Stimulated activated CD8-positive, alpha-beta memory T cell treated with anti-CD3 and anti-CD28 coated beads, Interleukin-15, amount 100 ng/mL, for 48 hours (primary cell): Measurements from ENCODE around the gene SIX3.
A peak's percentile ranks its signal among the peaks of the same experiment; 100 is the strongest.

Source experiments
- DNase-seq, 2 donors: peaks; one replicate each; pipeline ENCODE4 v3.0.0-alpha.2; 2020; ENCODE audit warnings: low read depth in 2 of 2

The SIX3 gene

DNA sequence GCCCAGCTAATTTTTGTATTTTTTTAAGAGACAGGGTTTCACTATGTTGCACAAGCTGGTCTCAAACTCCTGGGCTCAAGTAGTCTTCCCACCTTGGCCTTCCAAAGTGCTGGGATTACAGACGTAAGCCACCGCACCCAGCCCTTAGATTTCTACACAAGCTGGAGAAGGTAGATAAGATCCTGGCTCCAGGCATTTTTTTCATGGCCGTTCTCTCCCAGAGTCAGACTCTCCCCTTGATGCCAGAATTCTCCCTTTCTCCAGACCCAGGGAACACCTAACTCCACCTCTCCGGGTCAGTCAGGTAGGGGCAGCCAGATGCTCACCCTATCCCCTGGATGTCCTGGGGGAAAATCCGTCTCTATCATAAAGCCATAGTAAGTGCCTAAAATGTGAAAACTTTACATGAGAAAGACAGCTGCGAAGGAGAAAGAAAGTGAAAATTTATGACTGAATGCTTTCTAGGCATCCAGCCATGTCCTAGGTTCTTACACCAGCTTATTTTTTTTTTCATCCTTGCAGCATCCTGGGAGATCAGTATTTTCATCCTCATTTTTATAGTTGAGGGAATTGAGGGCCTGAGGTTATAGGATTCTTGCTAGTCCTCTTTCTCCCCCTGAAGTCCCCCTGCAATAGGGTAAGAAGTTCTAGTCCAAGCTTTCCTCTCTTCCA lies 16.3 kb downstream of the SIX3 start:
- DNase-seq: no peak

DNA sequence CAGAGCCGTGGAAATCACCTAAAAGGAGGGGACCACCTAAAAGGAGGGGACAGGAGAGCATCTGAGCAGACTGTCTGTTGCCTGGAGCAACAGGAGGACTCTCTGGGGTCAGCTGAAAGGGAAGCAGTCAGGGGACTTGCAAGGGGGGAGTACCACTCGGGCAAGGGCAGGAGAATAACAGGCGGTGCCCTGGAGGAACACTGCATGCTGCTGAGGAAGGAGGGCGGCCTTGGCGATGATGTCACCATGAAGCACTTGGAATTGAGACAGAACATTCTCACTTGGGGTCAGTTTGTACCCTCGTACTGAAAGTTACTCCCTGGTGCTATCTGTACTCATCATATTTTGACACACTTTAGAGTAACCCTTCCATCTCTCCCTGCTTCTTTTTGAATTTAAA lies 18.4 kb downstream of the SIX3 start:
- no peak for DNase-seq

DNA sequence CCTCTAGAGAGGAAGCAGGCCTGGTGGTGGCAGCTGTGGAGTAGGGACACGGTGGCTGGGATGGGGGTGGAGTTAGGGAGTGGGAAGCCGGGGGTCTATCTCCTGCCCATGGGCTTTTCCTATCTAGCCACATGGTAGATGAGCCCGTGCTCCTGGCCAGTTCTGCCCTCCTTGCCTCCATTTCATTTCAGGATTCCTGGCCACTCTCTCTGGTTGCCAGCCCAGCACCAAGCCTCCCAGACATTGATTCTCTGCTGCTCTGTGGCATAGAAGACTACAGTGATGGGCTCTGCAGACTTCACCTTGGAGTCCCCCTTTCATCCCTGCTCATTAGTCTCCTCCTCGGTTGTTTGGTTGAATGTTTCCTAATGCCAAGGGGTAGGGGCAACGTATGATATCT lies 19.4 kb downstream of the SIX3 start:
- no peak for DNase-seq

DNA sequence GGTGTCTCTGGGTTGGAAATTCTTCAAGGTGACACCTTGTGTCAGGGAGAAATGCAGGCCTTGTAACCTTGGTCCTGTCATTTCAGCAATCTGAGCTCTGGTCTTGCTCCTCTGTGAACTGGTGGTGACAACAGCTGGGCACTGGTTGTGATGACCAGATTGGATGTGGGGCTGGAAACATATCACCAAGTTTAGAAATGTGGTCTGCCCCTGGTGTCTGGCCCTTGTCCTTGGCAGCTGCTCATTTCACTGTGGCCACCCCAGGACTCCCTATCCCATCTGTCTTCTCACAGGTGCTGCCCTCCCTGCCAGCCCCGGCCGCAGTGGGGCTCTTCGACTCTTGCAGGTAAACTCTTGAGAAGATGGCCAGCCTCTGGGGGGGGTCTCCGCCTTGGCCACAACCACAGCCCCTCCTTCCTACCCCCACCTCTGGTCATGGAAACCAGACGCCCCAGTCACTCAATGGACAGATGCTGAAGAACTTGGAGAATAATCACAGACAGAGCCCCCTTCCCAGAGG lies 20.7 kb downstream of the SIX3 start:
- DNase-seq: no peak

DNA sequence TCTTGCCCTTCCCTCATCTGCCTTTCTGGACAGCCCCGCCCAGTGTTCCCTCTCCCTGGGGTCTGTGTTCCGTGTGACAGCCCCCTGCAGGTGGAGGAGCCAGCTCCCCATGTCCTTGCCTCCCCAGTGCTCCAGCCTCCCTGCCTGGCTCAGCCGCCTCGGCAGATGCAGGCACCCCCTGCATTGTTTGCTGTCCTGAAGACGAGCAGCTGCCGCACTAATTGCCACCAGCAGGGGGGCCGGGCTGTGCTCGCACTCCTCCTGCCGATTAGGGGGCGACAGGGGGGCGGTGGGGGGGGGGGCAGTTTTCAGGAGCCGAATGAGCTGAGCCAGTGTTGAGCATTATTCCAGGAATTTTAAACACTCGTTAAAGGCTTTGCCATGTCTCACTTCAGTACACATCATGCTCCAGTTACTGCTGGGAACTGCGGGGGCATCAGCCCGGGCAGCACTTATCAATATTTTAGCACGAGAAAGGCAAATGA lies 23.3 kb downstream of the SIX3 start:
- no peak for DNase-seq

DNA sequence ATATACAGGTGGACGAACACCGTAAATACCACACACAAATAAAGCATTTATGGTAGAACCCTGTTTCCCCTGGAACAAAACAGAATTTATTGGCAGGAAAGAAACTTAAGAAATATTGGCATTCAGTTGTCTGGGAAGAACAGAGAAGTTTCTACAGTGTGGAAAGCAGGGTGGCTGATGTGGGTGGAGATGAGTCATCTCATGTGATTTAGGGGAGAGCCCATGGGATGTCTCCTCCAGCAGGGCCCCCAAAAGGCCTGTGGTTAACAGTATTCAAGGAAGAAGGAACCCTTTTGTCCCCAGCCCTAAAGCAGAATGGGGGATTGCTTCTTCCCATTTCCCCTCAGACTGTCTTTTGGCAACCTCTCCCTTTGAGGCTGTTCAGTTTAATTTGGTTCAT lies 24.2 kb downstream of the SIX3 start:
- DNase-seq: no peak

DNA sequence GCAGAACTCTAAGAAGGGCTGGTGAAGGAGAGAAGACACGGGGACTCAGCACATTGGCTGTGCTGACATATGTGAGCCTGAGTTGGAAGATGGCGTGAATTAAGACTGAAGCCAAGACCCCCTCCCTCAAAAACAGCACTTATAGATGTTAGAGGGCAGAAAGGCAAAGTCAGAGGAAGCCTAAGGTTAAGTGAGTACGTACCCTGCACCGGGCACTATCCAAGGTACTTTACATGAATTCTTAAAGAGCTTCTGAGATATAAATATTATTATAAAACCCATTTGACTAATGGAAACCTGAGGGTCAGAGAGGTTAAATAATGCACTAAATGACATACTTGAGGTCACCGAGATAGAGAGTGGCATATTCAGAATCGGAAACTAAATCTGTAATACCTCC lies 25.6 kb downstream of the SIX3 start:
- DNase-seq: no peak

DNA sequence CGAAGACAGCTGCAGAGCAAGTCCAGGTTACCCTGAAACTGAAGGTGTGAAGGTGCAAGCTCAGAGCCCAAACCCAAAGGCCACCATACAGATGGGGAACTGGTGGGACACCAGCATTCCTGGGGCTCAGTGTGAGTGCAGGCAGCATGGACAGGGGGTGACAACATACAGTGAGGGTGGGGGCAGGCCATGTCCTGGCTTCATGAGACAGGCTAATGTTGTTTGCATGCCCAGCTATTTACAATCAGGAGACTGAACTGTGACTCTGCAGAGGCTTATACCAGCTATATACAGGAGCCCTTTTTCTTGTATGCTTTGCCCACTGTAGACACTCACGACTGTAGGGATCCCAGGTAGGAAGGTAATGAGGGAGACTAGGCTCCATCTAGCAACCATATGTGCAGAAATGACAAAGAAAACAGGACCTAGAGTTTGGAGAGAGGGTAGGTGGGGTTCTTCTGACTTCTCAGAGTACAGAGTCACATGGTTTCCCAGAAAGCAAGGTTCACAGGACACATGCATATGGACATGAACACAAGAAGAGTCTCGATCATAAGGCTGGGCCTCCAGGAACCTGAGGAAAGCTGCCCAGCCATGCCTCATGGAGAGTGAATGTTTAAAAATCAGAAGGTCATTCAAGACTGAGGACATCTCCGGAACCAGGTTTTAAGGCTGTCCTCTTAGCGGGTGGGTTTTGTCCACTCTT lies 26.4 kb downstream of the SIX3 start:
- DNase-seq: no peak

DNA sequence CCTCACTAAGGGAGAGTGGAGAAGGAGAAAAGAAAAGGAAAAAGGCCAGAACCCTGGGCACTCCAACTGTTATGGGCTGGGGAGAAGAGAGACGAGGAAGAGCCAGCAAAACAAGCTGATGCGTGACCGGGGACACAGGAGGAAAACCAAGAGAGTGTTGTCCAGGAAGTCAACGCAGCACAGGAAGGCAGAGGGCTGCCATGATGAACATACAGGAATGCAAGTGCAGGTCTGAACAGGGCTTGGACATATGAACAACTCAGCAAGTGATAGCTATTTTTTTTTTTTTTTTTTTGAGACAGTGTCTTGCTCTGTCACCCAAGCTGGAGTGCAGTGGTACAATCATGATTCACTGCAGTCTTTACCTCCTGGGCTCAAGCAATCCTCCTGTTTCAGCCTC lies 28.4 kb downstream of the SIX3 start:
- DNase-seq: no peak

DNA sequence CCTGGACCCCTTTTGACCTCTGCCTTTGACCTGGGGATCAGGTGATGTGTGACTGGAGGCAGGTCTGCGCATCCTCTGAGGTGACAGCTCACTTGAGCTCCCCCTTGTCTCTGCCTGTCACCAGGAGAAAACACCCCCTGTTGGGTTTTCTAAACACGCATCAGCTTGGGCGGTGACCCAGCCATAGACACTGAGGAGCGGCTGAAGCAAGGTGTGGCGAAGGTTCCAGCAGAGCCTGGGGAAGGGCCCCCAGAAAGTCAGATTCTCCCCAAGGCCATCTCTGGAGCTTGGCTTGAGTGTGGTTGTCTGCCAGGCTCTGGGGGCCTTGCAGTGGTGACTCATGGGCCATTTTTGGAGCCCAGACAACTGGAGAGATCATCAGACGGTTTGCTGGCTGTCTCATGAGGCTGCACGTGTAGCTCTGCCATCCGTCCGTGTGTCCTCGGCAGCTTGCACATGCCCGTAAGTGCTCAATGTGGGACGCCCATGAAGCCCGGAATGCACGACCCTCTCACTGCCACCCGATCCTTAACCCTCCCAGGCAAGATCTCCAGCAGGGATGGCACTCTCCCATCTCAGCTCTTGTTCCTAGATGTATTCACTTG lies 29.4 kb downstream of the SIX3 start:
- DNase-seq: no peak

DNA sequence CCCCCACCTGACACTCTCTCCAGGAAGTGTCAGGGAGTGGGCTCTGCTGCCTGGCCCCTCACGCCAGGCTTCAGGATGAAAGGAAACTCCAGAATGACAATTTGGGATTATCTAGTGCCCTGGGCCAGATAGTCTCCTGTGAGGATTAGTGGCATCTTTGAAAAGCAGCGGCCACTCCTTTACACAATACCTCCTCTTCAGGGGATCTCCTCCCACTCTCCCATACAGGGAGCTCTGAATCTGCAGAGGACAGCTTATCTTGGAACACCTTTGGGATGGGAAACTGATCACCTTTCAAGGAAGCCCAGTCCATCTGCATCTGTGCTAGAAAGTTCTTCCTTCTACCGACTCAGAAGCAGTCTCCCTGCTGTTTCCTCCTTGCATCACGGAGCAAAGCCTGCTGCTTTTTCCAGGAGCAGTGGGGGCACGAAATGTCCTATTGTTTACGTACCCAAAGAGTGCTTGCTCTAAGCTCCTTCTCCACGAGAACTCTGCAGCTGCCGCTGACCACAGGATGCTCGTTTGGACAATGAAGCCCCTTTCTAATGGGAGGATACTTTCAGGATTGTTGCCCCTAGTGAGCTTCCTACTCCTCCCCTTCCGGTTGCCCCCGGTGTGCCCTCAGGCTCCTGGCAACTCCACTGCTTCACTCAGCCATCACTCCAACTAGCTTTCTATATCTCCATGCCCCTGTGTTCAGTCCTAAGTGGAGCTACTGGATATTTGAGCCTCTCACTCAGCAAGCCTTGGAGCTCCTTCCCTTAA lies 31.5 kb downstream of the SIX3 start:
- DNase-seq: no peak

DNA sequence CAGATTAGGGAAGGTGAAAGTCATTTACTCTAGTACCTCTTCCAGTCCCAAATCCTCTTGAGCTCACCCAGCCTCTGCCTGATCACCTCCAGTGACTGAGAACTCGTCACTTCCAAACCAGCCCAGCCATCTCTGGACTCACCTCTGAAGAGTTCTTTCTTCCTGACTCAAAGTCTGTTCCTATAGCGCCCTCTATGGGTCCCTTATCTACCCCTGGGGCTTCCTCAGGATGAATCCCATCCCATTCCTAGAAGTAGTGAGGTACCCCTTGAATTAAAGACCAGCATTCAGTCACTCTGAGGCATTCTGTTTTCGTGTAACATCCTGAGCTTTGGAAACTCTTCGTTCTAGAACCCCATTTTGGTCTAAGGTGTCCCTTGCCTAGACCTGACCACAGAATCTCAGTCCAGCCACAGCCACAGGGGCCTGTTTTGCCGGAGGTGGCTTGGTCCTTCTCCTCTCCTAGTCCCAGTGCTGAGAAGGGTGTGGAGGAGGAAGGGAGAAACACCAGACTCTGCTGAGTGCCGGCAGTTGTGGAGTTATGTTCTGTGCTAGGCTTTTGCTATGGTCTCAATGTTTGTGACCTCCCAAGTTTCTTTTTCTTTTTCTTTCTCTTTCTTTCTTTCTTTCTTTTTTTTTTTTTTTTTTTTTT lies 32.7 kb downstream of the SIX3 start:
- DNase-seq: no peak

DNA sequence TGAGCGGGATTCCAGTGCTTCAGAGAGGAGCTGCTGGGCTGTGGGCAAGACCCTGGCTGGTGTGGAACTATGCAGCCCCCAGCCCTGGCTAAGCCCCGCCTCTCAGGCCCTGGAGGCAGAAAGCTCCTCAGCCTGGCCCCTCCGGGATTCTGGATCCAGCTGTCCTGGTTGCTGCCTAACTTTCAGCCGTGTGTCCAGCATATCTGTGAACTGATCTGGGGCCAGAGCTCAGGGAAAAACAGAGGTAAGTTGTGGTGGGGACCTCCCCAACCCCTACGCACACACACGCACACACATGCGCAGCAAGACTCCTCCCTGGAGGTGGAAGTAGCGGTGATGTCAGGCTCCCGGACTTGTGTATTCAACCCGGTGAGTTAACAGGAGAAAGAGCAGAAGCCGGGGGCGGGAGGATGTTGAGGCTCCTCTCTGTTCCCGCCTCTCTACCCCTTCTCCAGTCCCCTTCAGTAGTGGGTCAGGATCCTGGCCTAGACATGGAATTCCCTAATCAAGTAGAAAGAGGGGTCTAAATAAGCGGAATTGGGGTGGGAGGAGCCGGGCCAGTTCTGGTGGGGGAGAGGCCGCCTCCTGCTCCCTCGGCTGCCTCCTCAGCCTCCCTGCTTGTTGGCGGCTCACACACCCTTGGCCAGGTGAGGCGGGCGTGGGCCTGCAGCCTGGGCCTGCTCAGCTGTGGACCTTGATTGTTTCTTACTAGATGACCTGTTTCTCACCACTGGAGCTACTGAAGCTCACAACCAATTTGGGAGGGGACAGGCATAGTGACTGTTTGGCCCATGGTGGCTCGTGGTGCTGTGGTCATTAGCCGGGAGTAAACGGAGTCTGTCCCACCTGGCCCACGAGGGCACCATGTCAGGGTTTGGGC lies 34.3 kb downstream of the SIX3 start:
- DNase-seq: no peak

DNA sequence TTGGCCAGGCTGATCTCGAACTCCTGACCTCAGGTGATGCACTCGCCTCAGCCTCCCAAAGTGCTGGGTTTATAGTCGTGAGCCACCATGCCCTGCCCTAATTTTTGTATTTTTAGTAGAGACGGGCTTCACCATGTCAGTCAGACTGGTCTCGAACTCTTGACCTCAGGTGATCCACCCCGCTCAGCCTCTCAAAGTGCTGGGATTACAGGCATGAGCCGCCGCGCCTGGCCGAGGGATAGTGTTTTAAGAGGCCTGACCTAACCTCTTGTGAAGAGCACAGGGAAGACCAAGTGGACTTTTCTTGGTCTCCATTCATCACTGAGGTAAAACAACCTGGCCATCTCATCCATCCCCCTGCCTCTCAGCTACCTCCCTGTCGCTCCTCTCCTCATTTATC lies 38.1 kb downstream of the SIX3 start:
- DNase-seq: no peak

DNA sequence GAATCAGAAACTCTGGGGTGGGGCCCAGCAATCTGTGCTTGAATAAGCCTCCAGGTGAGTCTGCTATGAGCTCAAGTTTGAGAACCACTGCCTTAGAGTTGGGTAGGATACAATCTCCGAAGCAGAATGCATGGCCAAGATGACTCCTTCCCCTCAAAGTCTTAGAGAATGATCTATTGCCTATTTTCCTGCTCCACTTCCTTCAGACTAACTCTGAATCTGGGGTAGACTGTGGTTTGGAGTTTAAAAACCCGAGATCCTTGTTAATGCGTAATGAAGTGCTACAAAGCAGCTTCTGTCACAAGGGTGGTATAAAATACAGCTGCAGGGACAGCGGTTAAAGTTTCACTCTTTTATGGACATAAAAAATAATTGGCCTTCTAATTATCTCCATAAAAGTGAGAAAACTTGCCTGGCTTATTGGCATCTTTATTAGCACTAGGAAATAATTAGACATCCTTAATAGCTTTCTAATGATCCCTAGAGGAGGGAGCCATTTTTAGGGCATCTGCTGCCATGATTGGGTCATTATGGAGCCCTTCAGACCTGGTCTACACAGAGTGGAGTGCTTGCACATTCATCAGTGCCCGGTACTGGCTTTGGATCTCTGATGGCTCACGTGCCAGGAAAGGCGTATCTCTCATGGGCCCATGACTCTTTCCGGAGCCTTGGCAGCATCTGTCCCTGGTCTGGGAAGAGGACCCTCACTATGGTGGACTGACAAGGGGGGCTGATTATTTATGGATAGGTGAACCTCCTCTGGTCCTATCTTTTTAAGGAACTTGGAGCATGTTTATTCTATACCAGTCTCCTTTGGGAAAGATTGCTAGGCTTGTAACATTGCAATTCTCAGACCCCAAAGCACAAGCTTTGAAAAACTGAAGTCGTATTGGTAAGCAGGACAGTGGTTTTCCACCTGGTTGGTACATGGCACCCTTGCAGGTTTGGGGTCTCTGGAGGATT lies 39.5 kb downstream of the SIX3 start:
- DNase-seq: no peak

DNA sequence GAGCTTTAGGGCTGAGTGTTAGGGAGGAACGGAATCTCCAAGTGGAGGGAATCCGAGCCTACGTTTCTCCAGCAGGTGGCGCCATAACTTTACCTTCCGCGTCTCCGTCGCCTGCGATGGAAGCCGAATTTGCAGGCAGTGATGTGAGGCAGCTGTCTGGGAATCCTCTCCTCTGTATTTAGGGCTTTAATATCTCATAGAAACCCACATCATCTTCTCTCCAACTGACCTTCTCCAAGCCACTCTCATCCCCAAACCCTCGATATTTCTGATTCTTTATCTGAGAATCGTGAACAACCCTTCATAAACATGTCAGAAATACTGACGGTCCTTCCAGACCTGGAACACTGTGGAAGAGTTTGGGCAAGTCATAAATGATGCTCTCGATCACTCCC lies 40.2 kb downstream of the SIX3 start:
- peak; percentile 35 to 36 for DNase-seq

DNA sequence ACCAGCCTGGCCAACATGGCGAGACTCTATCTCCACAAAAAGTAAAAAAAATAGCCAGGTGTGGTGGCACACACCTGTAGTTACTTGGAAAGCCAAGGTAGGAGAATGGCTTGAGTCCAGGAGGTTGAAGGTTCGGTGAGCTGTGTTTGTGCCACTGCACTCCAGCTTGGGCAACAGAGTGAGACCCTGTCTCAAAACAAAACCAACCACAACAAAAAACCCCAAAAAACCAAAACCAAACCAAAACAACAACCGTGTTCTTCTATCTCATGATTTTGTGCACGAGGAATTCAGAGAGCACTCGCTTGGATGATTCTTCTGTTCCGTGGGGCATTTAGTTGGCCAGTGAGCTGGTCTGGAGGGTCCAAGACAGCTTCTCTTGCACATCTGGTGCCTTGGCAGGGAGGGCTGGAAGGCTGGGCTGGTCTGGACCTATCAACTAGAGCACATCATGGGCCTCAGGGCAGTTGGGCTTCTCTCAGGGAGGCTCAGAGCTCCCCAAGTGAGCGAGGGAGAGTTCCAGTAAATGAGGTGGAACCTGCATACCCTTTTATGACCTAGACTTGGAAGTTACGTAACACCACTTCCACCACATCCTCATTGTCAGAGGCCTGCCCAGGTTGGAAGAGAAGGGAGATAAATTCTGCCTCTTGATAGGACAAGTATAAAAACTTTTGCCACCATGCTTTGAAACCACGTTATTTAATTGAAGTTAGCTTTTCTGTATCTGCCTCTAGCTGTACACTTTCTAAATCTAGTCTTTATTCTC lies 42.5 kb downstream of the SIX3 start:
- no peak for DNase-seq

DNA sequence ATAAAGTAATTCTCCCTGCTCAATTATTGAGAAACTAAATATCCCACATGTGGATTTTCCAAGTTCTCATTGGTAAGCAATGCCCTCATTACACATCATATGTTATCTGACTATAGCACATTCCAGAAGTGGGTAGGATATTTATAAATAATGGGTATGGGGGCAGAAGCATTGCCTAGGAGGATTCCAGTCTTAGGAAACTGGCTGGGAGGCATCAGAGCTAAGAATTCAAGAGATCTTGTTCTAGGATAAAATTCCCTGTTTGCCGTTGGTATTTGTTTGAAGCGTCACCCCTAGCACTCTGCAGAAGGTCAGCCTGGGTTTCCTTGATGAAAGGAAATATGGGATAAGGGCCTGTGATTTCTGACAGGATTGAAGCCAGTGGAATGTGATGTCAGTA lies 47.7 kb downstream of the SIX3 start:
- no peak for DNase-seq

DNA sequence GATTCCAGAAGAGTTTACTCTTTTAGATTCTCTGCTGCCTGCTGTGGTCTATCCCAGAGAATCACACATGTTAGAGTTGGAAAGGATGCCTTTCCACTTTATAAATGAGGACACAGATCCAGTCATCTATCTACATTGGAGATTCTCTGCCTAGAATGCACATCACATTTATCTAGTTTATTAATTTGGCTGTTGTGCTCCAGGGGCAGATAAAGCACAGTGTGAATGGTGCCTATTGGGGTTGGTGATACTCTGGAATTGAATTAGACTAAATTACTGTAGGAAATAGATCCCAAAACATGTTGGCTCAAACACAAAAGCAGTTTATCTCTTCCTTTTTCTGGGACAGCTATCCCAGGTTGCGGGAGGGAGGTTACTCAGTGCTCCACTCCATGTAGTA lies 52.9 kb downstream of the SIX3 start:
- no peak for DNase-seq
